WTC11 (cell line): Measurements from ENCODE around the gene GABRP. TPM values are rescaled to one million over a fixed set of nuclear protein-coding genes. Genes with fewer than 3 reads are reported as not detected.

Experiments used
- ATF1 ChIP-seq: sonication (generic); formaldehyde crosslinking; IDR thresholded peaks from 2 replicates; pipeline ENCODE4 v1.8.1; 2023; ENCODE audit warnings: mild to moderate bottlenecking, moderate library complexity, missing genetic modification reagents
- CREM ChIP-seq: sonication (generic); formaldehyde crosslinking; IDR thresholded peaks from 2 replicates; pipeline ENCODE4 v1.8.1; 2022; ENCODE audit warnings: mild to moderate bottlenecking, missing genetic modification reagents, moderate library complexity
- ESRRA ChIP-seq: sonication (generic); formaldehyde crosslinking; IDR thresholded peaks from 2 replicates; pipeline ENCODE4 v1.8.1; 2022; ENCODE audit warnings: mild to moderate bottlenecking, missing genetic modification reagents, borderline replicate concordance
- FOXP1 ChIP-seq: sonication (generic); formaldehyde crosslinking; IDR thresholded peaks from 2 replicates; pipeline ENCODE4 v1.8.0; 2022; ENCODE audit warnings: missing genetic modification reagents, mild to moderate bottlenecking, moderate library complexity, borderline replicate concordance
- GRHL2 ChIP-seq: fragments of 250-450 bp; sonication (Bioruptor Pico); IDR thresholded peaks from 2 replicates; pipeline ENCODE4 v1.8.0; 2022; ENCODE audit warnings: mild to moderate bottlenecking, moderate library complexity; ENCODE audit not compliant: insufficient replicate concordance, severe bottlenecking
- IRF2 ChIP-seq: sonication (generic); formaldehyde crosslinking; IDR thresholded peaks from 2 replicates; pipeline ENCODE4 v1.8.0; 2022; ENCODE audit warnings: low read depth, missing genetic modification reagents, borderline replicate concordance
- JAZF1 ChIP-seq: fragments of 250-450 bp; sonication (Bioruptor Pico); IDR thresholded peaks from 2 replicates; pipeline ENCODE4 v1.9.0; 2021; ENCODE audit warnings: moderate library complexity, mild to moderate bottlenecking, inconsistent platforms
- NFYB ChIP-seq: sonication (generic); formaldehyde crosslinking; conservative IDR thresholded peaks from 2 replicates; pipeline ENCODE4 v1.8.0; 2022; ENCODE audit warnings: low read depth, missing genetic modification reagents
- OVOL2 ChIP-seq: fragments of 250-450 bp; sonication (Bioruptor Pico); IDR thresholded peaks from 2 replicates; pipeline ENCODE4 v1.9.0; 2021; ENCODE audit warnings: mild to moderate bottlenecking, borderline replicate concordance
- PRRX2 ChIP-seq: fragments of 250-450 bp; sonication (Bioruptor Pico); IDR thresholded peaks from 2 replicates; pipeline ENCODE4 v1.8.0; 2021; ENCODE audit warnings: mild to moderate bottlenecking
- TEAD1 ChIP-seq: sonication (generic); formaldehyde crosslinking; IDR thresholded peaks from 2 replicates; pipeline ENCODE4 v1.8.0; 2022; ENCODE audit warnings: mild to moderate bottlenecking, missing genetic modification reagents
- ZNF138 ChIP-seq: sonication (generic); formaldehyde crosslinking; conservative IDR thresholded peaks from 2 replicates; pipeline ENCODE4 v1.8.1; 2022; ENCODE audit warnings: mild to moderate bottlenecking, moderate library complexity, missing genetic modification reagents
- ZNF317 ChIP-seq: sonication (generic); formaldehyde crosslinking; IDR thresholded peaks from 2 replicates; pipeline ENCODE4 v1.8.1; 2023; ENCODE audit warnings: low read depth, mild to moderate bottlenecking, moderate library complexity, missing genetic modification reagents, borderline replicate concordance
- ZNF396 ChIP-seq: fragments of 250-450 bp; sonication (Bioruptor Pico); IDR thresholded peaks from 2 replicates; pipeline ENCODE4 v1.8.0; 2021; ENCODE audit warnings: mild to moderate bottlenecking, moderate library complexity, borderline replicate concordance
- ZNF416 ChIP-seq: fragments of 250-450 bp; sonication (Bioruptor Pico); IDR thresholded peaks from 2 replicates; pipeline ENCODE4 v1.9.0; 2021; ENCODE audit warnings: mild to moderate bottlenecking, inconsistent platforms
- ZNF671 ChIP-seq: fragments of 250-450 bp; sonication (Bioruptor Pico); IDR thresholded peaks from 2 replicates; pipeline ENCODE4 v1.8.0; 2021; ENCODE audit warnings: mild to moderate bottlenecking
- total RNA-seq: library from RNA; stranded (reverse); gene quantifications from 3 replicates; pipeline ENCODE4 v1.2.3, GENCODE V29; 2021
- TF ChIP-seq, protein P1 (sequence below): sonication (generic); formaldehyde crosslinking; IDR thresholded peaks from 2 replicates; pipeline ENCODE4 v1.8.1; 2022; ENCODE audit warnings: low read depth, mild to moderate bottlenecking, moderate library complexity, missing genetic modification reagents, borderline replicate concordance
- TF ChIP-seq, protein P2 (sequence below): sonication (generic); formaldehyde crosslinking; IDR thresholded peaks from 2 replicates; pipeline ENCODE4 v1.8.0; 2022; ENCODE audit warnings: mild to moderate bottlenecking, missing genetic modification reagents
- TF ChIP-seq, protein P3 (sequence below): fragments of 250-450 bp; sonication (Bioruptor Pico); IDR thresholded peaks from 2 replicates; pipeline ENCODE4 v1.9.0; 2021; ENCODE audit warnings: mild to moderate bottlenecking
- TF ChIP-seq, protein P4 (sequence below): sonication (generic); formaldehyde crosslinking; IDR thresholded peaks from 2 replicates; pipeline ENCODE4 v1.8.1; 2023; ENCODE audit warnings: mild to moderate bottlenecking, missing genetic modification reagents, moderate library complexity
- TF ChIP-seq, protein P5 (sequence below): sonication (generic); formaldehyde crosslinking; conservative IDR thresholded peaks from 2 replicates; pipeline ENCODE4 v1.8.1; 2023; ENCODE audit warnings: mild to moderate bottlenecking, low read depth, missing genetic modification reagents, moderate library complexity
- TF ChIP-seq, protein P6 (sequence below): sonication (generic); formaldehyde crosslinking; IDR thresholded peaks from 2 replicates; pipeline ENCODE4 v1.8.0; 2023; ENCODE audit warnings: missing genetic modification reagents
- TF ChIP-seq, protein P7 (sequence below): fragments of 250-450 bp; sonication (Bioruptor Pico); IDR thresholded peaks from 2 replicates; pipeline ENCODE4 v1.8.0; 2021; ENCODE audit warnings: mild to moderate bottlenecking
- TF ChIP-seq, protein P8 (sequence below): sonication (generic); formaldehyde crosslinking; IDR thresholded peaks from 2 replicates; pipeline ENCODE4 v1.8.0; 2023; ENCODE audit warnings: missing genetic modification reagents, mild to moderate bottlenecking, borderline replicate concordance

The GABRP gene
- total RNA-seq, 1 experiment from 2014 or later: 4.8 TPM

DNA sequence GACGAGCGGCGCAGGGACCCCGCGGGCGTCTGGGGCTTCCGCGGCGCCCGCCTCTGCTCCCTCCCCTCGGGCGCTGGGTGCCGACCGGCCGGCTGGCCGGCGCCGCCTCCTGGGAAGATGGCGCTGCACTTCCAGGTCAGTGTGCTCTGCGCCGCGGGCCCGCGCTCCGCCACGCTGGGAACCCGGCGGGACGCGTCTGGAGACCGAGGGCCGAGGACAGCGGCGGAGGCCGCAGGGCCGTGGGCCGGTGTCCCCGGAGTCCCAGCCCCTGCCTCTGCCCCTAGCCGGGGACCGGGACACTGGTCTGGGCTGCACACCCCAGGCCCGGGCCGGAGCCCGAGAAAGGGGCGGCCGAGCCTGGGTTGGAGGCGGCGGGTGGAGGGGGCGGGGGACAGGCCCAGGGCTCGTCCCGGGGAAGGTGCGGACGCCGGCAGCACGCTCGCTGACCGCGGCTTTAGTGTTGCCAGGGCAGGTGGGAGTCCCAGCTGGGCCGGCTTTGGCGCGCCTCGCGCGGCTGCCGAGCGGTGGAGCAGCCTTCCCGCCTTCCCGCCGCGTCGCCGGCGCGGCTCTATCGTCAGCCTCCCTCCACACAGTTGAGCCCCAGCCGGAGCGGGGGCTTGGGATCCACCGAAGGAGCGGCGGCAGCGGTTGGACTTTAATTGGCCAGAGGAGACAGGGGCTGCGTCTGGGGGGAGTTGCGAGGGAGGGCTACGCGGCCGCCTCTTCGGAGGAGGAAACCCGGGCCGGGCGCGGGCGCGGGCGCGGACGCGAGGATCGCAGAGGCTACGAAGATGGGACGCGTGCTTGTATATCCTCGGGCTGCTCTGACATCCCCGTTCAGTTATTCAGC is 78.6 kb downstream of the GABRP start, which contains the start of gene RANBP17 (continued):
- 0 out of 2 replicates have a peak, but pooled peaks have one; percentile 18 for TF ChIP-seq NFYB (CRISPR knock-in tag)
- TF ChIP-seq, protein P1, sequence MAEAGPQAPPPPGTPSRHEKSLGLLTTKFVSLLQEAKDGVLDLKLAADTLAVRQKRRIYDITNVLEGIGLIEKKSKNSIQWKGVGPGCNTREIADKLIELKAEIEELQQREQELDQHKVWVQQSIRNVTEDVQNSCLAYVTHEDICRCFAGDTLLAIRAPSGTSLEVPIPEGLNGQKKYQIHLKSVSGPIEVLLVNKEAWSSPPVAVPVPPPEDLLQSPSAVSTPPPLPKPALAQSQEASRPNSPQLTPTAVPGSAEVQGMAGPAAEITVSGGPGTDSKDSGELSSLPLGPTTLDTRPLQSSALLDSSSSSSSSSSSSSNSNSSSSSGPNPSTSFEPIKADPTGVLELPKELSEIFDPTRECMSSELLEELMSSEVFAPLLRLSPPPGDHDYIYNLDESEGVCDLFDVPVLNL (CRISPR knock-in tag): peak; percentile 52; the same call in 1 of the 2 replicates
- TF ChIP-seq, protein P2, sequence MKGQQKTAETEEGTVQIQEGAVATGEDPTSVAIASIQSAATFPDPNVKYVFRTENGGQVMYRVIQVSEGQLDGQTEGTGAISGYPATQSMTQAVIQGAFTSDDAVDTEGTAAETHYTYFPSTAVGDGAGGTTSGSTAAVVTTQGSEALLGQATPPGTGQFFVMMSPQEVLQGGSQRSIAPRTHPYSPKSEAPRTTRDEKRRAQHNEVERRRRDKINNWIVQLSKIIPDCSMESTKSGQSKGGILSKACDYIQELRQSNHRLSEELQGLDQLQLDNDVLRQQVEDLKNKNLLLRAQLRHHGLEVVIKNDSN (CRISPR knock-in tag): peak; percentile 46; the same call in 1 of the 2 replicates
- no peak for TF ChIP-seq ZNF671 (CRISPR knock-in tag)
- TF ChIP-seq, protein P3, sequence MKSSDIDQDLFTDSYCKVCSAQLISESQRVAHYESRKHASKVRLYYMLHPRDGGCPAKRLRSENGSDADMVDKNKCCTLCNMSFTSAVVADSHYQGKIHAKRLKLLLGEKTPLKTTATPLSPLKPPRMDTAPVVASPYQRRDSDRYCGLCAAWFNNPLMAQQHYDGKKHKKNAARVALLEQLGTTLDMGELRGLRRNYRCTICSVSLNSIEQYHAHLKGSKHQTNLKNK (CRISPR knock-in tag): no peak
- TF ChIP-seq GRHL2 (CRISPR knock-in tag): no peak
- no peak for TF ChIP-seq ESRRA (CRISPR knock-in tag)
- TF ChIP-seq ZNF416: no peak
- no peak for TF ChIP-seq OVOL2 (CRISPR knock-in tag)
- TF ChIP-seq, protein P4, sequence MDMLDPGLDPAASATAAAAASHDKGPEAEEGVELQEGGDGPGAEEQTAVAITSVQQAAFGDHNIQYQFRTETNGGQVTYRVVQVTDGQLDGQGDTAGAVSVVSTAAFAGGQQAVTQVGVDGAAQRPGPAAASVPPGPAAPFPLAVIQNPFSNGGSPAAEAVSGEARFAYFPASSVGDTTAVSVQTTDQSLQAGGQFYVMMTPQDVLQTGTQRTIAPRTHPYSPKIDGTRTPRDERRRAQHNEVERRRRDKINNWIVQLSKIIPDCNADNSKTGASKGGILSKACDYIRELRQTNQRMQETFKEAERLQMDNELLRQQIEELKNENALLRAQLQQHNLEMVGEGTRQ (CRISPR knock-in tag): no peak
- TF ChIP-seq, protein P5, sequence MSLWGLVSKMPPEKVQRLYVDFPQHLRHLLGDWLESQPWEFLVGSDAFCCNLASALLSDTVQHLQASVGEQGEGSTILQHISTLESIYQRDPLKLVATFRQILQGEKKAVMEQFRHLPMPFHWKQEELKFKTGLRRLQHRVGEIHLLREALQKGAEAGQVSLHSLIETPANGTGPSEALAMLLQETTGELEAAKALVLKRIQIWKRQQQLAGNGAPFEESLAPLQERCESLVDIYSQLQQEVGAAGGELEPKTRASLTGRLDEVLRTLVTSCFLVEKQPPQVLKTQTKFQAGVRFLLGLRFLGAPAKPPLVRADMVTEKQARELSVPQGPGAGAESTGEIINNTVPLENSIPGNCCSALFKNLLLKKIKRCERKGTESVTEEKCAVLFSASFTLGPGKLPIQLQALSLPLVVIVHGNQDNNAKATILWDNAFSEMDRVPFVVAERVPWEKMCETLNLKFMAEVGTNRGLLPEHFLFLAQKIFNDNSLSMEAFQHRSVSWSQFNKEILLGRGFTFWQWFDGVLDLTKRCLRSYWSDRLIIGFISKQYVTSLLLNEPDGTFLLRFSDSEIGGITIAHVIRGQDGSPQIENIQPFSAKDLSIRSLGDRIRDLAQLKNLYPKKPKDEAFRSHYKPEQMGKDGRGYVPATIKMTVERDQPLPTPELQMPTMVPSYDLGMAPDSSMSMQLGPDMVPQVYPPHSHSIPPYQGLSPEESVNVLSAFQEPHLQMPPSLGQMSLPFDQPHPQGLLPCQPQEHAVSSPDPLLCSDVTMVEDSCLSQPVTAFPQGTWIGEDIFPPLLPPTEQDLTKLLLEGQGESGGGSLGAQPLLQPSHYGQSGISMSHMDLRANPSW (CRISPR knock-in tag): no peak; the same call in 1 of the 2 replicates
- TF ChIP-seq PRRX2 (CRISPR knock-in tag): no peak
- TF ChIP-seq ATF1 (CRISPR knock-in tag): no peak
- TF ChIP-seq ZNF396 (CRISPR knock-in tag): no peak
- no peak for TF ChIP-seq ZNF138 (CRISPR knock-in tag)
- TF ChIP-seq, protein P6, sequence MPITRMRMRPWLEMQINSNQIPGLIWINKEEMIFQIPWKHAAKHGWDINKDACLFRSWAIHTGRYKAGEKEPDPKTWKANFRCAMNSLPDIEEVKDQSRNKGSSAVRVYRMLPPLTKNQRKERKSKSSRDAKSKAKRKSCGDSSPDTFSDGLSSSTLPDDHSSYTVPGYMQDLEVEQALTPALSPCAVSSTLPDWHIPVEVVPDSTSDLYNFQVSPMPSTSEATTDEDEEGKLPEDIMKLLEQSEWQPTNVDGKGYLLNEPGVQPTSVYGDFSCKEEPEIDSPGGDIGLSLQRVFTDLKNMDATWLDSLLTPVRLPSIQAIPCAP (CRISPR knock-in tag): no peak
- TF ChIP-seq, protein P7, sequence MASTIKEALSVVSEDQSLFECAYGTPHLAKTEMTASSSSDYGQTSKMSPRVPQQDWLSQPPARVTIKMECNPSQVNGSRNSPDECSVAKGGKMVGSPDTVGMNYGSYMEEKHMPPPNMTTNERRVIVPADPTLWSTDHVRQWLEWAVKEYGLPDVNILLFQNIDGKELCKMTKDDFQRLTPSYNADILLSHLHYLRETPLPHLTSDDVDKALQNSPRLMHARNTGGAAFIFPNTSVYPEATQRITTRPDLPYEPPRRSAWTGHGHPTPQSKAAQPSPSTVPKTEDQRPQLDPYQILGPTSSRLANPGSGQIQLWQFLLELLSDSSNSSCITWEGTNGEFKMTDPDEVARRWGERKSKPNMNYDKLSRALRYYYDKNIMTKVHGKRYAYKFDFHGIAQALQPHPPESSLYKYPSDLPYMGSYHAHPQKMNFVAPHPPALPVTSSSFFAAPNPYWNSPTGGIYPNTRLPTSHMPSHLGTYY: no peak
- 0 out of 2 replicates have a peak, but pooled peaks have one; percentile 15 for TF ChIP-seq ZNF317
- peak; percentile 81 for TF ChIP-seq FOXP1
- TF ChIP-seq IRF2: no peak
- TF ChIP-seq JAZF1 (CRISPR knock-in tag): no peak
- no peak for TF ChIP-seq TEAD1
- TF ChIP-seq CREM (CRISPR knock-in tag): no peak
- TF ChIP-seq, protein P8, sequence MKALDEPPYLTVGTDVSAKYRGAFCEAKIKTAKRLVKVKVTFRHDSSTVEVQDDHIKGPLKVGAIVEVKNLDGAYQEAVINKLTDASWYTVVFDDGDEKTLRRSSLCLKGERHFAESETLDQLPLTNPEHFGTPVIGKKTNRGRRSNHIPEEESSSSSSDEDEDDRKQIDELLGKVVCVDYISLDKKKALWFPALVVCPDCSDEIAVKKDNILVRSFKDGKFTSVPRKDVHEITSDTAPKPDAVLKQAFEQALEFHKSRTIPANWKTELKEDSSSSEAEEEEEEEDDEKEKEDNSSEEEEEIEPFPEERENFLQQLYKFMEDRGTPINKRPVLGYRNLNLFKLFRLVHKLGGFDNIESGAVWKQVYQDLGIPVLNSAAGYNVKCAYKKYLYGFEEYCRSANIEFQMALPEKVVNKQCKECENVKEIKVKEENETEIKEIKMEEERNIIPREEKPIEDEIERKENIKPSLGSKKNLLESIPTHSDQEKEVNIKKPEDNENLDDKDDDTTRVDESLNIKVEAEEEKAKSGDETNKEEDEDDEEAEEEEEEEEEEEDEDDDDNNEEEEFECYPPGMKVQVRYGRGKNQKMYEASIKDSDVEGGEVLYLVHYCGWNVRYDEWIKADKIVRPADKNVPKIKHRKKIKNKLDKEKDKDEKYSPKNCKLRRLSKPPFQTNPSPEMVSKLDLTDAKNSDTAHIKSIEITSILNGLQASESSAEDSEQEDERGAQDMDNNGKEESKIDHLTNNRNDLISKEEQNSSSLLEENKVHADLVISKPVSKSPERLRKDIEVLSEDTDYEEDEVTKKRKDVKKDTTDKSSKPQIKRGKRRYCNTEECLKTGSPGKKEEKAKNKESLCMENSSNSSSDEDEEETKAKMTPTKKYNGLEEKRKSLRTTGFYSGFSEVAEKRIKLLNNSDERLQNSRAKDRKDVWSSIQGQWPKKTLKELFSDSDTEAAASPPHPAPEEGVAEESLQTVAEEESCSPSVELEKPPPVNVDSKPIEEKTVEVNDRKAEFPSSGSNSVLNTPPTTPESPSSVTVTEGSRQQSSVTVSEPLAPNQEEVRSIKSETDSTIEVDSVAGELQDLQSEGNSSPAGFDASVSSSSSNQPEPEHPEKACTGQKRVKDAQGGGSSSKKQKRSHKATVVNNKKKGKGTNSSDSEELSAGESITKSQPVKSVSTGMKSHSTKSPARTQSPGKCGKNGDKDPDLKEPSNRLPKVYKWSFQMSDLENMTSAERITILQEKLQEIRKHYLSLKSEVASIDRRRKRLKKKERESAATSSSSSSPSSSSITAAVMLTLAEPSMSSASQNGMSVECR: peak; percentile 83
